HepG2 (cell line): Measurements from ENCODE around the gene NBPF1. TPM values are rescaled to one million over a fixed set of nuclear protein-coding genes. Genes with fewer than 3 reads are reported as not detected.
"Not testable (repeated sequence)": the region's sequence is repeated elsewhere in the genome, so short reads cannot be mapped to it uniquely, and the experiment has no call there.

Experiments
- CBX1 ChIP-seq: IDR thresholded peaks from one replicate; pipeline ENCODE4 v1.6.1; 2016; ENCODE audit warnings: antibody characterized with exemption, low read depth
- EEA1 ChIP-seq: sonication (generic); formaldehyde crosslinking; IDR thresholded peaks from 2 replicates; pipeline ENCODE4 v1.5.1; 2020; ENCODE audit warnings: mild to moderate bottlenecking, missing genetic modification reagents, borderline replicate concordance
- FIP1L1 ChIP-seq: fragments of 200-400 bp; formaldehyde crosslinking; IDR thresholded peaks from 2 replicates; pipeline ENCODE4 v1.6.1; 2018; ENCODE audit warnings: low read depth, mild to moderate bottlenecking, low read length, moderate library complexity, borderline replicate concordance; ENCODE audit not compliant: insufficient read depth
- FOXJ3 ChIP-seq: sonication (generic); formaldehyde crosslinking; IDR thresholded peaks from 2 replicates; pipeline ENCODE4 v1.4.0; 2020; ENCODE audit warnings: missing genetic modification reagents, mild to moderate bottlenecking, borderline replicate concordance
- GTF3A ChIP-seq: sonication (generic); formaldehyde crosslinking; conservative IDR thresholded peaks from 2 replicates; pipeline ENCODE4 v1.4.0; 2020; ENCODE audit warnings: mild to moderate bottlenecking, missing genetic modification reagents
- KDM5B ChIP-seq: sonication (generic); formaldehyde crosslinking; IDR thresholded peaks from 2 replicates; pipeline ENCODE4 v1.4.0; 2020; ENCODE audit warnings: missing genetic modification reagents, mild to moderate bottlenecking, borderline replicate concordance
- KLF12 ChIP-seq: sonication (generic); formaldehyde crosslinking; IDR thresholded peaks from 2 replicates; pipeline ENCODE4 v1.4.0; 2020; ENCODE audit warnings: missing genetic modification reagents, borderline replicate concordance
- NR2F6 ChIP-seq, 2 experiments: IDR thresholded peaks; 2 replicates each; pipeline ENCODE4 v1.6.1; 2016; ENCODE audit warnings: antibody characterized with exemption in 1 of 2, mild to moderate bottlenecking in 1 of 2
- PITX1 ChIP-seq: sonication (generic); formaldehyde crosslinking; IDR thresholded peaks from 2 replicates; pipeline ENCODE4 v1.5.1; 2020; ENCODE audit warnings: mild to moderate bottlenecking, missing genetic modification reagents
- RXRA ChIP-seq: sonication (generic); formaldehyde crosslinking; IDR thresholded peaks from 2 replicates; pipeline ENCODE4 v1.5.1; 2020; ENCODE audit warnings: missing genetic modification reagents
- SRSF4 ChIP-seq: fragments of 200-400 bp; formaldehyde crosslinking; IDR thresholded peaks from one replicate; pipeline ENCODE4 v1.6.1; 2018; ENCODE audit warnings: mild to moderate bottlenecking, low read depth, low read length, moderate library complexity; ENCODE audit not compliant: poor library complexity, severe bottlenecking
- TSC22D2 ChIP-seq: sonication (generic); formaldehyde crosslinking; IDR thresholded peaks from 2 replicates; pipeline ENCODE4 v1.5.1; 2020; ENCODE audit warnings: missing genetic modification reagents, mild to moderate bottlenecking, borderline replicate concordance
- polyA plus RNA-seq, 8 experiments: library from polyadenylated mRNA; depleted of rRNA in 3 of 8; stranded (reverse) in 7 of 8; unstranded in 1 of 8; fragments of >200 nt; fragmentation: Illumina TruSeq in 4 of 8; extraction: Trizol in 4 of 8; gene quantifications; 2 replicates each; pipeline versions ENCODE4 v1.2.1 to v1.2.3, GENCODE V29; 2011 to 2016; ENCODE audit warnings: low read depth in 4 of 8, missing spikeins in 1 of 8, mixed read lengths in 1 of 8; ENCODE audit not compliant: insufficient read depth in 1 of 8
- total RNA-seq, 5 experiments: library from RNA; depleted of rRNA; stranded (reverse); fragments of >200 nt; fragmentation: Illumina TruSeq; extraction: Trizol; gene quantifications; 2 replicates each; pipeline ENCODE4 v1.2.3, GENCODE V29; 2016; ENCODE audit warnings: low read depth in 1 of 5
- TF ChIP-seq, protein P1 (sequence below): IDR thresholded peaks from 2 replicates; pipeline ENCODE4 v1.6.1; 2016; ENCODE audit warnings: missing compliant biosample characterization, missing genetic modification reagents, borderline replicate concordance
- TF ChIP-seq, protein P2 (sequence below): sonication (generic); formaldehyde crosslinking; IDR thresholded peaks from 2 replicates; pipeline ENCODE4 v1.5.1; 2020; ENCODE audit warnings: mild to moderate bottlenecking, moderate library complexity, missing genetic modification reagents
- TF ChIP-seq, protein P3 (sequence below): sonication (generic); formaldehyde crosslinking; IDR thresholded peaks from 2 replicates; pipeline ENCODE4 v1.4.0; 2020; ENCODE audit warnings: missing genetic modification reagents, mild to moderate bottlenecking, borderline replicate concordance
- TF ChIP-seq, protein P4 (sequence below): IDR thresholded peaks from 2 replicates; pipeline ENCODE4 v1.6.1; 2016; ENCODE audit warnings: missing biosample characterization, missing genetic modification reagents, low read depth
- TF ChIP-seq, protein P5 (sequence below): sonication (generic); formaldehyde crosslinking; IDR thresholded peaks from 2 replicates; pipeline ENCODE4 v1.4.0; 2020; ENCODE audit warnings: missing genetic modification reagents, borderline replicate concordance

NBPF1 gene
- total and polyA plus RNA-seq, 2 of the 13 experiments (the other 11 are each of a cell fraction or from before 2014, with no cell fraction given): 30.3 to 35.6 TPM

DNA sequence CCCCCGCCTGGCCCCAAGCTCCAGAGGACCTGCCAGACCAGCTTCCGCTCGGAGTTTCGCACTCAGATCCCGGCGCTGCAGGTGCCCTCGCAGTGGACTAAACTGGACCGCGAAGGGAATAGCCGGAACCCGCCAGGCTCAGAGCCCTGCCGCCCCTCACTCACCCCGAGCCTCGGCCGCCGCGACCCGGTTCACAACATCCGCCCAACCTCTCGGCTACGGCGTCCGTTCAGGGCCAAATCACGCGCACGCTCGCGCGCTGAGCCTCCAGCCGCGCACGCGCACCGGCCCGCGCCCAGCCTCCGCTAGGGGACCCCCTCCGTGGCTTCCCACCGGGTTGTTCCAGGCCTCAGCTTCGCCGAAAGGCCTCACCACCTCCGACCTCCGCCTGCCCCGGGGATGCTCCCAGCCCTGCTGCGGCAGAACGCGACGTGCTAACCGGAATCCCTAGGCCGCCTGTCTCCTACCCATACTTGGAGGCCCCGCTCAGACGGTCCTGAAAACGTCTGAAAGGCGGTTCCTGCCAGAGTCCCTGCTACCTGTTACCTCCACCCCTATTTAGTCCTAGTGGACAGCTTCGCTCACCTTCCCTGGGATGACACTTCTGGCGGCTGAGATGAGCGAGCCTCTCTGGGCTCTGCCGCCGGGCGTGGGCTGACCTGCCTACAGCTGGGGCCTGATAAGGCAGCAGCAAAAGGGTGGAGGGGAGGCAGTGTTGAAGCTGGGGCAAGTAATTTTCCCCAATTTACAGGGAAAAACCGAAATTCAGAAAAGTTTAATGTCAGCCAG, 31.3 kb upstream of the NBPF1 start (continued):
- TF ChIP-seq, protein P1, sequence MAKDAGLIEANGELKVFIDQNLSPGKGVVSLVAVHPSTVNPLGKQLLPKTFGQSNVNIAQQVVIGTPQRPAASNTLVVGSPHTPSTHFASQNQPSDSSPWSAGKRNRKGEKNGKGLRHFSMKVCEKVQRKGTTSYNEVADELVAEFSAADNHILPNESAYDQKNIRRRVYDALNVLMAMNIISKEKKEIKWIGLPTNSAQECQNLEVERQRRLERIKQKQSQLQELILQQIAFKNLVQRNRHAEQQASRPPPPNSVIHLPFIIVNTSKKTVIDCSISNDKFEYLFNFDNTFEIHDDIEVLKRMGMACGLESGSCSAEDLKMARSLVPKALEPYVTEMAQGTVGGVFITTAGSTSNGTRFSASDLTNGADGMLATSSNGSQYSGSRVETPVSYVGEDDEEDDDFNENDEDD (CRISPR knock-in tag): peak; percentile 98
- TF ChIP-seq FOXJ3 (CRISPR knock-in tag): peak; percentile 69
- TF ChIP-seq EEA1: peak; percentile 99
- TF ChIP-seq, protein P2, sequence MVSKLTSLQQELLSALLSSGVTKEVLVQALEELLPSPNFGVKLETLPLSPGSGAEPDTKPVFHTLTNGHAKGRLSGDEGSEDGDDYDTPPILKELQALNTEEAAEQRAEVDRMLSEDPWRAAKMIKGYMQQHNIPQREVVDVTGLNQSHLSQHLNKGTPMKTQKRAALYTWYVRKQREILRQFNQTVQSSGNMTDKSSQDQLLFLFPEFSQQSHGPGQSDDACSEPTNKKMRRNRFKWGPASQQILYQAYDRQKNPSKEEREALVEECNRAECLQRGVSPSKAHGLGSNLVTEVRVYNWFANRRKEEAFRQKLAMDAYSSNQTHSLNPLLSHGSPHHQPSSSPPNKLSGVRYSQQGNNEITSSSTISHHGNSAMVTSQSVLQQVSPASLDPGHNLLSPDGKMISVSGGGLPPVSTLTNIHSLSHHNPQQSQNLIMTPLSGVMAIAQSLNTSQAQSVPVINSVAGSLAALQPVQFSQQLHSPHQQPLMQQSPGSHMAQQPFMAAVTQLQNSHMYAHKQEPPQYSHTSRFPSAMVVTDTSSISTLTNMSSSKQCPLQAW (CRISPR knock-in tag): peak; percentile 98
- TF ChIP-seq, protein P3, sequence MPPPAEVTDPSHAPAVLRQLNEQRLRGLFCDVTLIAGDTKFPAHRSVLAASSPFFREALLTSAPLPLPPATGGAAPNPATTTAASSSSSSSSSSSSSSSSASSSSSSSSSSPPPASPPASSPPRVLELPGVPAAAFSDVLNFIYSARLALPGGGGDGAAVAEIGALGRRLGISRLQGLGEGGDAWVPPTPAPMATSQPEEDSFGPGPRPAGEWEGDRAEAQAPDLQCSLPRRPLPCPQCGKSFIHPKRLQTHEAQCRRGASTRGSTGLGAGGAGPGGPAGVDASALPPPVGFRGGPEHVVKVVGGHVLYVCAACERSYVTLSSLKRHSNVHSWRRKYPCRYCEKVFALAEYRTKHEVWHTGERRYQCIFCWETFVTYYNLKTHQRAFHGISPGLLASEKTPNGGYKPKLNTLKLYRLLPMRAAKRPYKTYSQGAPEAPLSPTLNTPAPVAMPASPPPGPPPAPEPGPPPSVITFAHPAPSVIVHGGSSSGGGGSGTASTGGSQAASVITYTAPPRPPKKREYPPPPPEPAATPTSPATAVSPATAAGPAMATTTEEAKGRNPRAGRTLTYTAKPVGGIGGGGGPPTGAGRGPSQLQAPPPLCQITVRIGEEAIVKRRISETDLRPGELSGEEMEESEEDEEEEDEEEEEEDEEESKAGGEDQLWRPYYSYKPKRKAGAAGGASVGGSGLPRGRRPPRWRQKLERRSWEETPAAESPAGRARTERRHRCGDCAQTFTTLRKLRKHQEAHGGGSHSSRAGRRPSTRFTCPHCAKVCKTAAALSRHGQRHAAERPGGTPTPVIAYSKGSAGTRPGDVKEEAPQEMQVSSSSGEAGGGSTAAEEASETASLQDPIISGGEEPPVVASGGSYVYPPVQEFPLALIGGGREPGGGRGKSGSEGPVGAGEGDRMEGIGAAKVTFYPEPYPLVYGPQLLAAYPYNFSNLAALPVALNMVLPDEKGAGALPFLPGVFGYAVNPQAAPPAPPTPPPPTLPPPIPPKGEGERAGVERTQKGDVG (CRISPR knock-in tag): peak; percentile 92
- TF ChIP-seq CBX1: peak; percentile 99
- TF ChIP-seq FIP1L1: peak; percentile 65; the same call in 1 of the 2 replicates
- TF ChIP-seq KDM5B (CRISPR knock-in tag): peak; percentile 98
- TF ChIP-seq TSC22D2 (CRISPR knock-in tag): peak; percentile 95; the same call in 1 of the 2 replicates
- TF ChIP-seq, protein P4, sequence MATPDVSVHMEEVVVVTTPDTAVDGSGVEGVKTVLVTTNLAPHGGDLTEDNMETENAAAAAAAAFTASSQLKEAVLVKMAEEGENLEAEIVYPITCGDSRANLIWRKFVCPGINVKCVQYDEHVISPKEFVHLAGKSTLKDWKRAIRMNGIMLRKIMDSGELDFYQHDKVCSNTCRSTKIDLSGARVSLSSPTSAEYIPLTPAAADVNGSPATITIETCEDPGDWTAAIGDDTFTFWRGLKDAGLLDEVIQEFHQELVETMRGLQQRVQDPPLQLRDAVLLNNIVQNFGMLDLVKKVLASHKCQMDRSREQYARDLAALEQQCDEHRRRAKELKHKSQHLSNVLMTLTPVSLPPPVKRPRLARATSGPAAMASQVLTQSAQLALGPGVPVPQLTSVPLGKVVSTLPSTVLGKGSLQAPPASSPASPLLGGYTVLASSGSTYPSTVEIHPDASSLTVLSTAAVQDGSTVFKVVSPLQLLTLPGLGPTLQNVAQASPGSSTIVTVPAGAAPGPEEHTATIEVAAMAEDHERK (CRISPR knock-in tag): peak; percentile 77; the same call in 1 of the 2 replicates
- TF ChIP-seq, protein P5, sequence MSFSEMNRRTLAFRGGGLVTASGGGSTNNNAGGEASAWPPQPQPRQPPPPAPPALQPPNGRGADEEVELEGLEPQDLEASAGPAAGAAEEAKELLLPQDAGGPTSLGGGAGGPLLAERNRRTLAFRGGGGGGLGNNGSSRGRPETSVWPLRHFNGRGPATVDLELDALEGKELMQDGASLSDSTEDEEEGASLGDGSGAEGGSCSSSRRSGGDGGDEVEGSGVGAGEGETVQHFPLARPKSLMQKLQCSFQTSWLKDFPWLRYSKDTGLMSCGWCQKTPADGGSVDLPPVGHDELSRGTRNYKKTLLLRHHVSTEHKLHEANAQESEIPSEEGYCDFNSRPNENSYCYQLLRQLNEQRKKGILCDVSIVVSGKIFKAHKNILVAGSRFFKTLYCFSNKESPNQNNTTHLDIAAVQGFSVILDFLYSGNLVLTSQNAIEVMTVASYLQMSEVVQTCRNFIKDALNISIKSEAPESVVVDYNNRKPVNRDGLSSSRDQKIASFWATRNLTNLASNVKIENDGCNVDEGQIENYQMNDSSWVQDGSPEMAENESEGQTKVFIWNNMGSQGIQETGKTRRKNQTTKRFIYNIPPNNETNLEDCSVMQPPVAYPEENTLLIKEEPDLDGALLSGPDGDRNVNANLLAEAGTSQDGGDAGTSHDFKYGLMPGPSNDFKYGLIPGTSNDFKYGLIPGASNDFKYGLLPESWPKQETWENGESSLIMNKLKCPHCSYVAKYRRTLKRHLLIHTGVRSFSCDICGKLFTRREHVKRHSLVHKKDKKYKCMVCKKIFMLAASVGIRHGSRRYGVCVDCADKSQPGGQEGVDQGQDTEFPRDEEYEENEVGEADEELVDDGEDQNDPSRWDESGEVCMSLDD (CRISPR knock-in tag): peak; percentile 71
- peak; percentile 93; the same call in 1 of the 2 replicates for TF ChIP-seq GTF3A (CRISPR knock-in tag)
- peak; percentile 92 for TF ChIP-seq KLF12 (CRISPR knock-in tag)
- TF ChIP-seq NR2F6 (IDR thresholded peaks at IDR 0.05): not testable (repeated sequence)
- peak; percentile 97 for TF ChIP-seq NR2F6 (CRISPR knock-in tag; IDR thresholded peaks at IDR 0.05)
- TF ChIP-seq PITX1: peak; percentile 93
- TF ChIP-seq RXRA (CRISPR knock-in tag): peak; percentile 97
- peak; percentile 99 for TF ChIP-seq SRSF4
